H1 (cell line): Measurements from ENCODE around the gene MYLK4. TPM values are rescaled to one million over a fixed set of nuclear protein-coding genes. Genes with fewer than 3 reads are reported as not detected.

Experiments used
- CTCF ChIP-seq, 3 experiments: IDR thresholded peaks; 1 replicate in 2 of 3; 2 replicates in 1 of 3; pipeline versions ENCODE4 v1.5.1 to v1.6.1; 2011; ENCODE audit warnings: low read length in 3 of 3, mild to moderate bottlenecking in 3 of 3, inconsistent platforms in 2 of 3, low read depth in 1 of 3, moderate library complexity in 1 of 3; ENCODE audit not compliant: insufficient read depth in 1 of 3; ENCODE audit errors: control extremely low read depth in 1 of 3
- EGR1 ChIP-seq: IDR thresholded peaks from 2 replicates; pipeline ENCODE4 v1.6.1; 2011; ENCODE audit warnings: low read depth, low read length, borderline replicate concordance
- SP4 ChIP-seq: IDR thresholded peaks from 2 replicates; pipeline ENCODE4 v1.6.1; 2012; ENCODE audit warnings: low read length, inconsistent platforms
- polyA plus RNA-seq, 7 experiments: library from polyadenylated mRNA; depleted of rRNA in 3 of 7; stranded (reverse) in 5 of 7; unstranded in 2 of 7; fragments of >200 nt in 5 of 7; fragments of 200-250 nt in 2 of 7; gene quantifications; 1 replicate in 5 of 7; 2 replicates in 1 of 7; 4 replicates in 1 of 7; pipeline versions ENCODE4 v1.2.1 to v1.2.3, GENCODE V29; 2011 to 2013; ENCODE audit warnings: missing spikeins in 2 of 7, mixed read lengths in 2 of 7
- total RNA-seq: library from RNA; stranded (reverse); fragmentation: NEBNext Ultra II Directional; extraction: Animal tissue kit (Norgen Biotek cat#: 25700); gene quantifications from 2 replicates; pipeline ENCODE4 v1.2.1, GENCODE V29; 2021
- TF ChIP-seq, protein P1 (sequence below): fragments of 300-600 bp; sonication (generic); IDR thresholded peaks from 2 replicates; pipeline ENCODE4 v1.7.1; 2012; ENCODE audit warnings: low read length, moderate library complexity, mild to moderate bottlenecking, inconsistent platforms; ENCODE audit not compliant: insufficient replicate concordance

MYLK4 gene
- total and polyA plus RNA-seq, 2 of the 8 experiments (the other 6 are each of a cell fraction or from before 2014, with no cell fraction given), result 0.11 to 0.17 TPM

GRCh38 chr6:2753110-2753489, 2.4 kb upstream of the MYLK4 start (continued):
- TF ChIP-seq, protein P1, sequence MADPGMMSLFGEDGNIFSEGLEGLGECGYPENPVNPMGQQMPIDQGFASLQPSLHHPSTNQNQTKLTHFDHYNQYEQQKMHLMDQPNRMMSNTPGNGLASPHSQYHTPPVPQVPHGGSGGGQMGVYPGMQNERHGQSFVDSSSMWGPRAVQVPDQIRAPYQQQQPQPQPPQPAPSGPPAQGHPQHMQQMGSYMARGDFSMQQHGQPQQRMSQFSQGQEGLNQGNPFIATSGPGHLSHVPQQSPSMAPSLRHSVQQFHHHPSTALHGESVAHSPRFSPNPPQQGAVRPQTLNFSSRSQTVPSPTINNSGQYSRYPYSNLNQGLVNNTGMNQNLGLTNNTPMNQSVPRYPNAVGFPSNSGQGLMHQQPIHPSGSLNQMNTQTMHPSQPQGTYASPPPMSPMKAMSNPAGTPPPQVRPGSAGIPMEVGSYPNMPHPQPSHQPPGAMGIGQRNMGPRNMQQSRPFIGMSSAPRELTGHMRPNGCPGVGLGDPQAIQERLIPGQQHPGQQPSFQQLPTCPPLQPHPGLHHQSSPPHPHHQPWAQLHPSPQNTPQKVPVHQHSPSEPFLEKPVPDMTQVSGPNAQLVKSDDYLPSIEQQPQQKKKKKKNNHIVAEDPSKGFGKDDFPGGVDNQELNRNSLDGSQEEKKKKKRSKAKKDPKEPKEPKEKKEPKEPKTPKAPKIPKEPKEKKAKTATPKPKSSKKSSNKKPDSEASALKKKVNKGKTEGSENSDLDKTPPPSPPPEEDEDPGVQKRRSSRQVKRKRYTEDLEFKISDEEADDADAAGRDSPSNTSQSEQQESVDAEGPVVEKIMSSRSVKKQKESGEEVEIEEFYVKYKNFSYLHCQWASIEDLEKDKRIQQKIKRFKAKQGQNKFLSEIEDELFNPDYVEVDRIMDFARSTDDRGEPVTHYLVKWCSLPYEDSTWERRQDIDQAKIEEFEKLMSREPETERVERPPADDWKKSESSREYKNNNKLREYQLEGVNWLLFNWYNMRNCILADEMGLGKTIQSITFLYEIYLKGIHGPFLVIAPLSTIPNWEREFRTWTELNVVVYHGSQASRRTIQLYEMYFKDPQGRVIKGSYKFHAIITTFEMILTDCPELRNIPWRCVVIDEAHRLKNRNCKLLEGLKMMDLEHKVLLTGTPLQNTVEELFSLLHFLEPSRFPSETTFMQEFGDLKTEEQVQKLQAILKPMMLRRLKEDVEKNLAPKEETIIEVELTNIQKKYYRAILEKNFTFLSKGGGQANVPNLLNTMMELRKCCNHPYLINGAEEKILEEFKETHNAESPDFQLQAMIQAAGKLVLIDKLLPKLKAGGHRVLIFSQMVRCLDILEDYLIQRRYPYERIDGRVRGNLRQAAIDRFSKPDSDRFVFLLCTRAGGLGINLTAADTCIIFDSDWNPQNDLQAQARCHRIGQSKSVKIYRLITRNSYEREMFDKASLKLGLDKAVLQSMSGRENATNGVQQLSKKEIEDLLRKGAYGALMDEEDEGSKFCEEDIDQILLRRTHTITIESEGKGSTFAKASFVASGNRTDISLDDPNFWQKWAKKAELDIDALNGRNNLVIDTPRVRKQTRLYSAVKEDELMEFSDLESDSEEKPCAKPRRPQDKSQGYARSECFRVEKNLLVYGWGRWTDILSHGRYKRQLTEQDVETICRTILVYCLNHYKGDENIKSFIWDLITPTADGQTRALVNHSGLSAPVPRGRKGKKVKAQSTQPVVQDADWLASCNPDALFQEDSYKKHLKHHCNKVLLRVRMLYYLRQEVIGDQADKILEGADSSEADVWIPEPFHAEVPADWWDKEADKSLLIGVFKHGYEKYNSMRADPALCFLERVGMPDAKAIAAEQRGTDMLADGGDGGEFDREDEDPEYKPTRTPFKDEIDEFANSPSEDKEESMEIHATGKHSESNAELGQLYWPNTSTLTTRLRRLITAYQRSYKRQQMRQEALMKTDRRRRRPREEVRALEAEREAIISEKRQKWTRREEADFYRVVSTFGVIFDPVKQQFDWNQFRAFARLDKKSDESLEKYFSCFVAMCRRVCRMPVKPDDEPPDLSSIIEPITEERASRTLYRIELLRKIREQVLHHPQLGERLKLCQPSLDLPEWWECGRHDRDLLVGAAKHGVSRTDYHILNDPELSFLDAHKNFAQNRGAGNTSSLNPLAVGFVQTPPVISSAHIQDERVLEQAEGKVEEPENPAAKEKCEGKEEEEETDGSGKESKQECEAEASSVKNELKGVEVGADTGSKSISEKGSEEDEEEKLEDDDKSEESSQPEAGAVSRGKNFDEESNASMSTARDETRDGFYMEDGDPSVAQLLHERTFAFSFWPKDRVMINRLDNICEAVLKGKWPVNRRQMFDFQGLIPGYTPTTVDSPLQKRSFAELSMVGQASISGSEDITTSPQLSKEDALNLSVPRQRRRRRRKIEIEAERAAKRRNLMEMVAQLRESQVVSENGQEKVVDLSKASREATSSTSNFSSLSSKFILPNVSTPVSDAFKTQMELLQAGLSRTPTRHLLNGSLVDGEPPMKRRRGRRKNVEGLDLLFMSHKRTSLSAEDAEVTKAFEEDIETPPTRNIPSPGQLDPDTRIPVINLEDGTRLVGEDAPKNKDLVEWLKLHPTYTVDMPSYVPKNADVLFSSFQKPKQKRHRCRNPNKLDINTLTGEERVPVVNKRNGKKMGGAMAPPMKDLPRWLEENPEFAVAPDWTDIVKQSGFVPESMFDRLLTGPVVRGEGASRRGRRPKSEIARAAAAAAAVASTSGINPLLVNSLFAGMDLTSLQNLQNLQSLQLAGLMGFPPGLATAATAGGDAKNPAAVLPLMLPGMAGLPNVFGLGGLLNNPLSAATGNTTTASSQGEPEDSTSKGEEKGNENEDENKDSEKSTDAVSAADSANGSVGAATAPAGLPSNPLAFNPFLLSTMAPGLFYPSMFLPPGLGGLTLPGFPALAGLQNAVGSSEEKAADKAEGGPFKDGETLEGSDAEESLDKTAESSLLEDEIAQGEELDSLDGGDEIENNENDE, result no peak
- TF ChIP-seq EGR1 (no peak), CTCF (IDR thresholded peaks at IDR 0.05; ENCODE audit: control extremely low read depth in 1 of 3, insufficient read depth in 1 of 3, low read depth in 1 of 3, low read length in 3 of 3) (no peak), SP4 (no peak)
